ENCODE results near the gene CLSTN2. TPM values are rescaled to one million over a fixed set of nuclear protein-coding genes. Genes with fewer than 3 reads are reported as not detected.

The CLSTN2 gene
- 0.03 to 0.13 TPM (median 0.05 TPM) in 4 of 5 replicates, not detected in the other for total RNA-seq (2022; extraction: Qiagen RNA extraction; ENCODE audit: low read depth)

DNA sequence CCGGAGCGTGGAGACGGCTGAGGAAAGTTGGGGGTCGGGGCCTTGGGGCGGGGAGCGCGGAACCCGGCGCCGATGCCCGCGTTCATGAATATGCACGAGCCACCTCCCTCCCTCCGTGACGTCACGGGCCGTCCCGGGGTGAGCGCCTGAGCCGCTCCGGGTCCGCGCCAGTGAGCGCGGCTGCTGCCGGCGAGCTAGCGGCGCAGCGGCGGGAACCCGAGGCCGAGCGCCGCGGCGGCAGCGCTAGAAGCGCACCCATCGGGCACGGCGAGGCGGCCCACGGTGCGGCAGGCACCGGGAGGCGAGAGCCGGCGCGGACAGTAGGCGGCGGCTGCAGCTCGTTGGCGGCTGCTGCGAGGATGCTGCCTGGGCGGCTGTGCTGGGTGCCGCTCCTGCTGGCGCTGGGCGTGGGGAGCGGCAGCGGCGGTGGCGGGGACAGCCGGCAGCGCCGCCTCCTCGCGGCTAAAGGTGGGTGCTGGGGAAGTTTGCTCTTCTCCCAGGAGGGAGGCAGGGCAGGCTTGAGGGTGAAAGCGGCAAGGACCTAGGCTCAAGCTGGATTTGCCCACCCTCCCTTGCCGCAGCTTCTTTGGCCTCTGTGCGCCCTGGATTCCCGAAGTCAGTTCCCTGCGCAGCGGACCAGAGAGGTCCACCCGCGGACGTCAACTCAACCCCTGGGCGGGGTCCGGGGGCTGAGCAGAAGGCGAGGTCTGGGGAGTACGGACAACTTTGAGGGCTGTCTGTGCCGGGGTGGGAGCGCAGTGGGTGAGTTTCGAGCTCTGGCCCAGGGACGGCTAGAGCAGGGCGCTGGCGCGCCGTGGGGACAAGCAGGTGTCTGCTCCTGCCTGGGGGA is at the start of gene CLSTN2:
TSS of gene CLSTN2 (plus strand) at position 170 of the 850 bp plus-strand sequence.

All from A549 treated with DMSO at 1 μM for 4 hours (cell line).